Tibial nerve (tissue), 4 donors: ENCODE data around the gene TTC28. TPM values are rescaled to one million over a fixed set of nuclear protein-coding genes. Genes with fewer than 3 reads are reported as not detected.
"Not testable (repeated sequence)": the region's sequence is repeated elsewhere in the genome, so short reads cannot be mapped to it uniquely, and the experiment has no call there.

ENCODE experiments used
- DNase-seq, 2 donors: peaks; one replicate each; pipeline ENCODE4 v3.0.0-alpha.2; 2019; ENCODE audit warnings: low spot score in 2 of 2
- H3K27ac ChIP-seq, 4 donors: fragments of 200-600 bp; sonication (generic) in 3 of 4; one replicate each; pipeline ENCODE4 v1.5.1; 2017 to 2019; ENCODE audit warnings: mild to moderate bottlenecking in 1 of 4
- H3K27me3 ChIP-seq, 2 donors: fragments of 200-600 bp; sonication (generic) in 1 of 2; one replicate each; pipeline versions ENCODE4 v1.5.1 to v1.6.0; 2017 to 2019
- H3K36me3 ChIP-seq, 3 donors: fragments of 200-600 bp; sonication (generic); one replicate each; pipeline ENCODE4 v1.5.1; 2018 to 2019
- H3K4me1 ChIP-seq, 4 donors: fragments of 200-600 bp; sonication (generic) in 3 of 4; one replicate each; pipeline ENCODE4 v1.5.1; 2017 to 2019
- H3K4me3 ChIP-seq, 4 donors: fragments of 200-600 bp; sonication (generic) in 3 of 4; one replicate each; pipeline ENCODE4 v1.5.1; 2017 to 2019; ENCODE audit warnings: mild to moderate bottlenecking in 1 of 4, moderate library complexity in 1 of 4
- H3K9me3 ChIP-seq, 4 donors: fragments of 200-600 bp; sonication (generic) in 3 of 4; one replicate each; pipeline ENCODE4 v1.5.1; 2017 to 2019
- EP300 ChIP-seq, 2 donors: sonication (generic); formaldehyde crosslinking; IDR thresholded peaks; one replicate each; pipeline ENCODE4 v1.6.1; 2017; ENCODE audit warnings: antibody characterized with exemption in 2 of 2, mild to moderate bottlenecking in 1 of 2
- POLR2A ChIP-seq, 2 donors: fragments of 450-650 bp; IDR thresholded peaks; one replicate each; pipeline ENCODE4 v1.6.1; 2017; ENCODE audit warnings: antibody characterized with exemption in 2 of 2, mild to moderate bottlenecking in 2 of 2, moderate library complexity in 2 of 2
- WGBS, 2 donors: methylation state at CpG; one replicate each; pipeline ENCODE4 v1.1.5; 2018; 5-methylcytosine and 5-hydroxymethylcytosine counted together
- total RNA-seq, 4 donors: library from RNA; depleted of rRNA; stranded (reverse); fragments of >200 nt; gene quantifications; one replicate each; pipeline ENCODE4 v1.1.0, GENCODE V29; 2016
- TF ChIP-seq, protein P1 (sequence below), 5 experiments: fragments of 200-600 bp in 3 of 5; fragments of 450-650 bp in 2 of 5; sonication (generic) in 3 of 5; IDR thresholded peaks; one replicate each; pipeline ENCODE4 v1.5.1; 2016 to 2019; ENCODE audit warnings: antibody characterized with exemption in 5 of 5, mild to moderate bottlenecking in 3 of 5, moderate library complexity in 2 of 5

Gene TTC28
- 100 to 1,000 TPM in 3 of 4 donors, 10 to 100 TPM in 1; 83.9 to 177 (median 128) TPM for total RNA-seq

DNA sequence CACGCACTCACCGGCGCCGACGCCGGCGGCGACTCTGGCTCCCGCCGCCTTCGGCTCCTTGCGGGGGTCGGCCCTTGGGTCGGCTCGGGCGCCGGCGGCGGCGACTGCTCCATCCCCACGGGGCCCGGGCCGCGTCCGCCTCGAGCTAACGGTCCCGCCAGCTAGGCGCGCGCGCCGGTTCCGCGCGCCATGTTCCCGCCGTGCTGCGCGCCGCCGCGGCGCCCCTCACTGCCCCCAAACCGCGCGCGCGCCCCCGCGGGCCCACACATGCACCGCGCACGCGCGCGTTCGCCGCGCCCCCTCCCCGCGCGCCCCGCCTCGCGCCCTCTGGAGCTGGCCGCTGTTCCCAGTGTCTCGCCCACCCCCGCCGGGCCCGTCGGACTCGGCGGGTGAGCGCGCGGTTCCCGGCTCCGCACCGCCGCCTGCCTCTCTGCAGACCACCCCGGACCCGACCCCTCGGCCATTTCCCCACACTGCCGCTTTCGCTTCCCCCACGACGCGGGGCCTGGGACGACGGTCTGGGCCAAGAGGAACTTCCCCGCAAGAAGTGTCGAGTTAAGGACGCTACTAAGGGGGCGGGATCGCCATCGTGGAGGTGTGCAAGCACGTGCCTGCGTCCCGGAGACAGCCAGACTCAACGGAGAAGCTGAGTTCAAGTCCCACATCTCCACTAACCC lies at the start of gene TTC28:
Gene TTC28 (minus strand): TSS at position 230 of the 677 bp plus-strand sequence. CDS start 117 bp downstream, at position 113.
- not testable (repeated sequence) for H3K36me3 ChIP-seq, H3K9me3 ChIP-seq, H3K27me3 ChIP-seq
- H3K4me1 ChIP-seq = peaks cover 0 to 12% (median 0%) of the 10 kb centered on the region in 4 donors
- peak within 1 kb of the TSS; percentile 70 to 97 (median 80) for H3K4me3 ChIP-seq
- TF ChIP-seq, protein P1, sequence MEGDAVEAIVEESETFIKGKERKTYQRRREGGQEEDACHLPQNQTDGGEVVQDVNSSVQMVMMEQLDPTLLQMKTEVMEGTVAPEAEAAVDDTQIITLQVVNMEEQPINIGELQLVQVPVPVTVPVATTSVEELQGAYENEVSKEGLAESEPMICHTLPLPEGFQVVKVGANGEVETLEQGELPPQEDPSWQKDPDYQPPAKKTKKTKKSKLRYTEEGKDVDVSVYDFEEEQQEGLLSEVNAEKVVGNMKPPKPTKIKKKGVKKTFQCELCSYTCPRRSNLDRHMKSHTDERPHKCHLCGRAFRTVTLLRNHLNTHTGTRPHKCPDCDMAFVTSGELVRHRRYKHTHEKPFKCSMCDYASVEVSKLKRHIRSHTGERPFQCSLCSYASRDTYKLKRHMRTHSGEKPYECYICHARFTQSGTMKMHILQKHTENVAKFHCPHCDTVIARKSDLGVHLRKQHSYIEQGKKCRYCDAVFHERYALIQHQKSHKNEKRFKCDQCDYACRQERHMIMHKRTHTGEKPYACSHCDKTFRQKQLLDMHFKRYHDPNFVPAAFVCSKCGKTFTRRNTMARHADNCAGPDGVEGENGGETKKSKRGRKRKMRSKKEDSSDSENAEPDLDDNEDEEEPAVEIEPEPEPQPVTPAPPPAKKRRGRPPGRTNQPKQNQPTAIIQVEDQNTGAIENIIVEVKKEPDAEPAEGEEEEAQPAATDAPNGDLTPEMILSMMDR (IDR thresholded peaks at IDR 0.05) = peak in 3 of 5 experiments; percentile 7 to 20 (median 8)
- TF ChIP-seq POLR2A (IDR thresholded peaks at IDR 0.05) = peak; percentile 11 to 58
- DNase-seq = peak; percentile 65 to 72
- peak within 1 kb of the TSS; percentile 45 to 85 (median 79) for H3K27ac ChIP-seq
- WGBS, 2 donors = 2 to 4% methylated on average over 17 to 49 of the region's 101 CpGs

DNA sequence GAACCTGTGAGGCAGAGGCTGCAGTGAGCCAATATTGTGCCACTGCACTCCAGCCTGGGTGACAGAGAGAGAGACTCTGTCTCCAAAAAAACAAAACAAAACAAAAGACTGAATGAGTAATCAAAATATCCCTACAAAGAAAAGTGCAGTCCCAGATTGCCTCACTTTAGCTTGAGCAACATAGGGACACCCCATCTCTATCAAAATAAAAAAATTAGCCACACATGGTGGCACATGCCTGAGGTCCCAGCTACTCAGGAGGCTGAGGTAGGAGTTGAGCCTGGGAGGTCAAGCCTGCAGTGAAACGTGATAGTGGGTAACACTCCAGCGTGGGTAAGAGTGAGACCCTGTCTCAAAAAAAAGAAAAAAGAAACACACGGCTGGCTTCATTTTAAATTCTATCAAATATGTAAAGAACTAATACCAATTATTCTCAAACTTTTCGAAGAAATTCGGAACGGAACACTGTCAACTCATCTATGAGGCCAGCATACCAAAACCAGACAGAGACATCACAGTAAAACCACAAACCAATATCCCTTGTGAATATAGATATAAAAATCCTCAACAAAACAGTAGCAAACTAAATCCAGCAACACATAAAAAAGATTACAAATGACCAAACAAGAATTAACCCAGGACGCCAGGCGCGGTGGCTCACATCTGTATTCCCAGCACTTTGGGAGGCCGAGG lies 49.1 kb upstream of the TTC28 start:
- Histone ChIP-seq H3K27ac (no peak overlapping the region), H3K9me3 (no peaks in the 10 kb centered on the region), H3K4me3 (no peak overlapping the region), H3K36me3 (peaks cover 0 to 4% (median 0%) of the 10 kb centered on the region in 3 donors), H3K4me1 (no peaks in the 10 kb centered on the region), H3K27me3 (no peaks in the 10 kb centered on the region)
- no peak for DNase-seq
- WGBS, 2 donors = 92% methylated on average over 10 of the region's 10 CpGs
- no peak for TF ChIP-seq POLR2A (IDR thresholded peaks at IDR 0.05)
- no peak for TF ChIP-seq EP300 (IDR thresholded peaks at IDR 0.05)
- TF ChIP-seq, protein P1 (IDR thresholded peaks at IDR 0.05) = no peak

DNA sequence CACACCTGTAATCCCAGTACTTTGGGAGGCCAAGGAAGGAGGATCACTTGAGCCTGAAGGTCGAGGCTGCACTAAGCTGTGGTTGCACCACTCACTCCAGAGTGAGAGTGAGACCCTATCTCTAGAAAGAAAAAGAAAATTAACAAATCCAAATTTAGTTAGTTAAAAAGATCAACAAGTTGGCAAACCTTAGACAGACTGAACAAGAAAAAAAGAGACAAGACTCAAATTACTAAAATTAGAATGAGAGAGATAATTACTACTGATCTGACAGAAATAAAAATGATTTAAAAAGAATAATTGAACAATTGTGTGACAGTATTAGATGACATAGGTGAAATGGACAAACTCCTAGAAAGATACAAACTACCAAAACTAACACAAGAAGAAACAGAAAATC lies 48.4 kb upstream of the TTC28 start:
- no peaks in the 10 kb centered on the region for H3K9me3 ChIP-seq
- TF ChIP-seq POLR2A (IDR thresholded peaks at IDR 0.05) = no peak
- TF ChIP-seq, protein P1 (IDR thresholded peaks at IDR 0.05) = no peak
- TF ChIP-seq EP300 (IDR thresholded peaks at IDR 0.05) = no peak
- WGBS, 2 donors = 94 to 97% methylated on average over 1 of the region's 1 CpG

DNA sequence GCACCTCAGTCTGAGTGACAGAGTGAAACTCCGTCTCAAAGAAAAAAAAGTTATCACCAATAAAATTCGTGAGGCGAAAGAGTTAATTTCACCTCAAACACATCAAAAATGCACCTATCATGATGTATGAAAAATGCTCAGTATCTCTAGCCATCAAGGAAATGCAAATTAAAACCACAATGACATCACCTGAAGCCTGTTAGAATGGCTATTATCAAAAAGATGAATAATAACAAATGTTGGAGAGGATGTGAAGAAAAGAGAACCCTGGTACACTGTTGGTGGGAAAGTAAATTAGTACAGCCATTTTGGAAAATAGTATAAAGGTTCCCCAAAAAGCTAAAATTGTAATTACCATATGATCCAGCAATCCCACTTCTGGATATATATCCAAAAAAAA lies 38.4 kb upstream of the TTC28 start:
- WGBS, 2 donors = 93% methylated on average over 3 of the region's 3 CpGs
- Histone ChIP-seq H3K36me3 (no peaks in the 10 kb centered on the region), H3K27me3 (no peaks in the 10 kb centered on the region), H3K27ac (no peak overlapping the region), H3K4me1 (no peaks in the 10 kb centered on the region), H3K4me3 (no peak overlapping the region), H3K9me3 (no peaks in the 10 kb centered on the region)
- TF ChIP-seq POLR2A (IDR thresholded peaks at IDR 0.05) = no peak
- TF ChIP-seq, protein P1 (IDR thresholded peaks at IDR 0.05) = no peak
- no peak for TF ChIP-seq EP300 (IDR thresholded peaks at IDR 0.05)
- no peak for DNase-seq

More for the DNA sequence above, 48.4 kb upstream of the TTC28 start:
- DNase-seq = no peak
- Histone ChIP-seq H3K4me1 (no peaks in the 10 kb centered on the region), H3K27ac (no peak overlapping the region), H3K36me3 (peaks cover 0 to 4% (median 0%) of the 10 kb centered on the region in 3 donors), H3K27me3 (no peaks in the 10 kb centered on the region), H3K4me3 (no peak overlapping the region)

DNA sequence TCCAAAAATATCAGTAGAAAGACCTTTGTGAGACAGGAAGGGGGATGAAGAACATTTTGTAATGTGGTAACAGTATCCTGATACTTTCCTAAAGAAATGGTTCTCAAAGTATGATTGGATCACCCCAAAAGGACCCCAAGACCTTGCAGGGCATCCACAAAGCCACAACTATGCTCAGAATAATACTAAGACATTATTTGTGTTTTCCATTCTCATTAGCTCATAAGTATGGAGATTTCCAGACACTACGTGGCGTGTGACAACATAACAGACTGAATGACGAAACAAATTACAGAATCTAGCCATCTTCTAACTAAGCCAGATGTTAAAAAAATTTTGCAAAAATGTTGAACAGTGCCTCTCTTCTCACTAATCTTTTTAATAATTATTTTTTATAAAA lies 37.0 kb upstream of the TTC28 start:
- H3K4me3 ChIP-seq = no peak overlapping the region
- peaks cover 0 to 13% (median 0%) of the 10 kb centered on the region in 4 donors for H3K4me1 ChIP-seq
- H3K27ac ChIP-seq = no peak overlapping the region
- WGBS, 2 donors = 89 to 92% methylated on average over 3 of the region's 3 CpGs
- no peak for DNase-seq
- no peak for TF ChIP-seq EP300 (IDR thresholded peaks at IDR 0.05)
- no peak for TF ChIP-seq POLR2A (IDR thresholded peaks at IDR 0.05)
- TF ChIP-seq, protein P1 (IDR thresholded peaks at IDR 0.05) = no peak
- no peaks in the 10 kb centered on the region for H3K36me3 ChIP-seq
- H3K27me3 ChIP-seq = no peaks in the 10 kb centered on the region
- H3K9me3 ChIP-seq = no peaks in the 10 kb centered on the region
